RCC 7860 (cell line): ENCODE data around the gene INTS11.
A peak's percentile ranks its signal among the peaks of the same experiment; 100 is the strongest.

Experiments used
- DNase-seq: peaks from one replicate; pipeline ENCODE4 v3.0.0-alpha.2; 2015; ENCODE audit warnings: low spot score
- FAIRE-seq: peaks from 2 replicates; lab custom pipeline; 2012; peaks lifted over from hg19 to GRCh38; lab: Jason Lieb, UNC

Gene INTS11

DNA sequence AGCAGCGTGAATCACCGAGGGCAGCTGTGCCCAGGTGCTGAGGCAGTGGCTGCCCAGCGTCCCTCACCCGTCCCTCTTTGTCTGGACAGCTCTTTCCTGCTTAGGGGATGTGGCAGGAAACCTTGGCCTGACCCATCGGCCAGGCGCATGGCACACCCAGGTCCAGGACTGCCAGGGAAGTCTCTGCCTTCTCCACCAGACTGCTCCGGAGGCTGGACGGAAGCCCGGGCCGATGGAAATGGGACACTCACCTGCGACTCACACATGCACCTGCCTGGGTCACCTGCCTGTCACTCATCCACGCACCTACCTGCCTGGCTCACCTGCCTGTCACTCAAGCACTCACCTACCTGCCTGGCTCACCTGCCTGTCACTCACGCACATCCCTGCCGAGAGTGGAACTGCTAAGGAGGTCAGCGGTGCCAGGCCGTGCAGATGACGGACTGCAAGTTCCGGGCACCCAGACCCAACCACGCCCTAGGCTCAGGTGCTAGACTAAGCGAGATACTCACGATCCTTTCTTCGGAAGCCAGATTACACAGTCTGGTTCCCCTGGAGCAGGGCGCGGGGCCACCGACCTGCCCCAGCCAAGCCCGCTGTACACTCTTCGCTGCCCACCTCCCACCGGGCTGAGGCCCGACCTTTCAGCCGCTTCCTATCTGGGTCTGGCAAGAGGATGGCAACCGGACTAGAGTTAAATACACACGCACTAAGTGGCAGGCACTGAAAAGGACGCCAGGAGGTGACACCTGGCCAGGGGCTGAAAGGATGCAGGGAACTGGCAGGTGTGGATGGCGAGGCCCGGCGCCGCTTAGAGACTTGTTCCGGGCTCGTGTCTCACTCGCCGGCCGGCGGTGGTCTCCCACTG is 51.9 kb downstream of the INTS11 start:
- DNase-seq (peak; percentile 31), FAIRE-seq (no peak)

DNA sequence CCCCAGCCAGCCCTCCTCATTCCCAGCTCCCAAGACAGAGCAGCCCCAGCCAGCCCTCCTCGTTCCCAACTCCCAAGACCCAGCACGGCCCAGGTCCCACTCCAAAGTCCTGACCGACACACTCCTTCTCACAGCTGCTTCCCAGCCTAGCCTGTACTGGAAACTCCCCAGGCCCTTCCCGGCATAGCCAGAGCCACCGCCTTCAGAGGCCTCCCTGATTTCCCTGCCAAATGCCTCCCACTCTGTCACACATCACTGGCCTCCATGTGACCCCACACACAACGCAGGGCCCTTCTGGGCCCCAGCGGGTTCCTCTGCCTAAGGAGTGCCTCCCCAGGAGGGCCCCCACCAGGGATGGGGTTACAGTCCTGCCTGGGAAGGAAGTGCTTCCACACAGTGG is 53.6 kb downstream of the INTS11 start:
- no peak for FAIRE-seq
- no peak for DNase-seq

- FAIRE-seq, result no peak
- no peak for DNase-seq
These were observed 56.2 kb downstream of the INTS11 start for GRCh38 chr1:1268284-1268682.

DNA sequence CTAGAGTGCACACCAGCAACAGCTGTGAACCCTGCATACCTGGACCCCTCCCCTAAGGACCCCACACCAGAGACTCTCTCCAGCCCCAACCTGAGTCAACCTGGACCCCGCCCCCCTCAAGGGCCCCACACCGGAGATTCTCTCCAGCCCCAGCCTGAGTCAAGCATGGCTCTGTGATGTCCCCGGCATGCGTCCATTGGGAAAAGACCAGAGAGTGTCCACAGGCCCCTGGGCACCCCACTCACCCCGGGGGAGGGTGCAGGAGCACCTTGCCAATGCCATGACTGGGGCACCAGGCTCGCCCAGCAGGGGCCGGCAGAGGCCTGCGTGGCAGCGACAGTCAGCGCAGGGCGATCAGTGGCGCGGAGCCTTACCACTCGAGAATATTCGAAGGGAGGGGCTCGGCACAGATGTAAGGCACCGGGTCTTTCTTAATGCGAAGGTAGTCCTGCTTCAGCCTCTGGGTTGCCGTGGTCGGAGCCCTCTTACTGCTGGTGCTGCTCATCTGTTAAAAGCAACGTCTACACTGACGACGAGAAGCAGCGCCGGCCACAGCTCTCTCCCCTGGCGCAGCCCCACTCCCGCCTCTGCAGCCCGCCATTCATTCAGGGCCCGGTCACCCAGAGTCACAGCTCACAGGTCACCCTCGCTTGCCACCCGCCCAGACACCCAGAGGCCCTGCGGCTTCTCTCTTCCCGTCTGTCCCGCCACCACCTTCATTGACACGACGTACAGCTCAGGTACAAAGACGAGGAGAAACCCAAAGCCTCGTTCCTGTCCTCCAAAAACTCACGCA is 56.8 kb downstream of the INTS11 start:
- no peak for DNase-seq
- FAIRE-seq, result no peak

DNA sequence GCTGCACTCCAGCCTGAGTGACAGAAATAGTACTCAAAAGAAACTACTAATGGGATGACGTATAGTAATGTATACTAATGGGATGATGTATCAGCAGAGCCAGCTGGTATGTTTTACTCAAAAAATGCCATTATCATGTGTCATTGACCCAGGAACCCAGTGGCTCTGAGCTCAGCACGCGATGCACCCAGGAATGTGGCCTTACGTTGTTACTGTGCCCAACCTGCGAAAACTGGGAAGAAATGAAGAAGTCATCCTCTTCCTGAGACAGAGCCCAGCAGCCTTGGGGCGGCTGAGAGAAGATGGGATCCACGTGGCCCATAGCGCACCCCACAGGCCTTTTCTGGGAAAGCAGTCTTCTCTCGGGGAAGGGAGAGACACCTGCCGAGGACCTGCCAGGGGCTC is 59.6 kb downstream of the INTS11 start:
- peak; percentile 99 for DNase-seq

DNA sequence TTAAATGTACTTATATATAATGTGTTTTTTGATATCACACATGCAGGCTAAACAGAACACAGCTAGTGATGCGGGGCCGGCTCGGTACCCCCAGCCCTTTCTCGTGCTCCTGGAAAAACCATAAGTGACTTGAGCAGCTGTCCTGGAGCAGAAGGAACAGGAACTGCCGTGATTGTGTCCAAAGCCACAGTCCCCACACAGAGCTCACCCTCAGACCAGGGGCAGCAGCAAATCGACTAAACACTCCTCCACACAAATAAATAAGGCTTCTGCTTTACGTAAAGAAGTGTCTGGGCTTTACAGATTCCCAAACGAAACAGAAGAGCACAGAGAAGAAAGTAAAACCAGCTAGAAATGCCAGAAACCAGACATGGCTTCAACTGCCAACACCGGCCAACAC is 60.4 kb downstream of the INTS11 start:
- DNase-seq (no peak), FAIRE-seq (no peak)

More for the DNA sequence above, 59.6 kb downstream of the INTS11 start:
- FAIRE-seq, result peak; percentile 97

DNA sequence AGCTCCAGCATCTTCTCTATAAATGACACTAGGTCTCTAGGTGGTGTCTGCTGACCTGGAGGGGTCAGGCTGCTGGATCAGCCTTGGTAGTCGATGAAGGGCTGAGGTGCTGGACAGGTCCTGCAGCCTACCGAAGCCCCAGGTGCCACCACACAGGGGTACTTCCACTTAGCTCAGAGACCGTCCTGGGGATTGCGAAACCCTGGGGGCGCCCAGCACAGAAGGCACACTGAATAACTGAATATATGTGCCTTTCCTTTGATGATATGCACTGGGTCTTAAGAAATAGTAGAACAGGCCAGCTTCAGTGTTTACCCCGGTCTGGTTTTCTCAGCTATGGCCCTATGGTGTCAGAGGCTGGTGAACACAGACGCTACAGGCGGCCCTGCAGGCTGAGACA is 61.7 kb downstream of the INTS11 start:
- DNase-seq (no peak), FAIRE-seq (no peak)

- no peak for FAIRE-seq
- DNase-seq, result no peak
These were observed 62.4 kb downstream of the INTS11 start for GRCh38 chr1:1262071-1262470.
